H1 (cell line): ENCODE results near the gene DOCK3. TPM values are rescaled to one million over a fixed set of nuclear protein-coding genes. Genes with fewer than 3 reads are reported as not detected.

Experiments used
- CREB1 ChIP-seq: IDR thresholded peaks from 2 replicates; pipeline ENCODE4 v1.6.1; 2012; ENCODE audit warnings: inconsistent platforms
- polyA plus RNA-seq, 7 experiments: library from polyadenylated mRNA; depleted of rRNA in 3 of 7; stranded (reverse) in 5 of 7; unstranded in 2 of 7; fragments of >200 nt in 5 of 7; fragments of 200-250 nt in 2 of 7; gene quantifications; 1 replicate in 5 of 7; 2 replicates in 1 of 7; 4 replicates in 1 of 7; pipeline versions ENCODE4 v1.2.1 to v1.2.3, GENCODE V29; 2011 to 2013; ENCODE audit warnings: missing spikeins in 2 of 7, mixed read lengths in 2 of 7
- total RNA-seq: library from RNA; stranded (reverse); fragmentation: NEBNext Ultra II Directional; extraction: Animal tissue kit (Norgen Biotek cat#: 25700); gene quantifications from 2 replicates; pipeline ENCODE4 v1.2.1, GENCODE V29; 2021

Gene DOCK3
- total and polyA plus RNA-seq, 2 of the 8 experiments (the other 6 are each of a cell fraction or from before 2014, with no cell fraction given), result 2.7 to 5.0 TPM

DNA sequence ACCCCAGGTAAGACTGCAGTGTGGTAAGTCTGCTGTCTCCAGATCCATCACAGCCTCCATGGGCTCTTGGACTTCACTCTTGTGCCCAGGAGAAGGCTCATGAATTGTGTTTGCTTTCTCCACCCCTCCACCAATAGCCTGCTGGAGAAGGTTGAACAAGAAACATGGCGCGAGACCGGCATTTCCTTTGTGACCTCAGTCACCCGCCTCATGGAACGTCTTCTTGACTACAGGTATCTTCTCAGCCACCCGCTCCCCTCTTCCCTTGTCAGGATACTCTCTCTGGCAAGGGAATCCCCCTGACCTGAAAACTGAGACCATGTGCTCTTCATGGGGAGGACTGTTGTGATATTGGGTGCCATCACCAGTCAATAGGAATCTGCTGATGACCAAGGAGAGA, 658.3 kb downstream of the DOCK3 start (continued):
- TF ChIP-seq CREB1, result no peak
